Large intestine (tissue), 3 donors: ENCODE data around the gene LTBP1. TPM values are rescaled to one million over a fixed set of nuclear protein-coding genes. Genes with fewer than 3 reads are reported as not detected.
A peak's percentile ranks its signal among the peaks of the same experiment; 100 is the strongest.

Experiments
- DNase-seq, 2 donors: peaks; one replicate each; pipeline versions ENCODE4 v3.0.0 to v3.0.0-alpha.2; 2013
- H3K27ac ChIP-seq: one replicate; pipeline ENCODE4 v1.5.1; 2013; ENCODE audit warnings: low read length
- H3K27me3 ChIP-seq: 2 replicates; pipeline ENCODE4 v1.6.1; 2013; ENCODE audit warnings: low read length; ENCODE audit not compliant: control insufficient read depth, insufficient read depth
- H3K36me3 ChIP-seq: 2 replicates; pipeline ENCODE4 v1.6.1; 2013; ENCODE audit warnings: low read length; ENCODE audit not compliant: control insufficient read depth, insufficient read depth
- H3K4me1 ChIP-seq: one replicate; pipeline ENCODE4 v1.6.1; 2013; ENCODE audit warnings: low read length; ENCODE audit not compliant: control insufficient read depth, insufficient read depth
- H3K4me3 ChIP-seq: one replicate; pipeline ENCODE4 v1.5.1; 2013; ENCODE audit warnings: low read length
- H3K9me3 ChIP-seq: one replicate; pipeline ENCODE4 v1.6.1; 2013; ENCODE audit warnings: mild to moderate bottlenecking, low read depth, low read length, moderate library complexity; ENCODE audit not compliant: control insufficient read depth
- WGBS: methylation state at CpG from one replicate; pipeline ENCODE4 v1.1.5; 2013; ENCODE audit warnings: low lambda C conversion rate; ENCODE audit not compliant: insufficient coverage; 5-methylcytosine and 5-hydroxymethylcytosine counted together
- polyA plus RNA-seq: library from polyadenylated mRNA; unstranded; fragments of 120-200 nt; gene quantifications from one replicate; pipeline ENCODE4 v1.2.1, GENCODE V29; 2013

The LTBP1 gene
- polyA plus RNA-seq, 1 donor: 22.9 TPM

DNA sequence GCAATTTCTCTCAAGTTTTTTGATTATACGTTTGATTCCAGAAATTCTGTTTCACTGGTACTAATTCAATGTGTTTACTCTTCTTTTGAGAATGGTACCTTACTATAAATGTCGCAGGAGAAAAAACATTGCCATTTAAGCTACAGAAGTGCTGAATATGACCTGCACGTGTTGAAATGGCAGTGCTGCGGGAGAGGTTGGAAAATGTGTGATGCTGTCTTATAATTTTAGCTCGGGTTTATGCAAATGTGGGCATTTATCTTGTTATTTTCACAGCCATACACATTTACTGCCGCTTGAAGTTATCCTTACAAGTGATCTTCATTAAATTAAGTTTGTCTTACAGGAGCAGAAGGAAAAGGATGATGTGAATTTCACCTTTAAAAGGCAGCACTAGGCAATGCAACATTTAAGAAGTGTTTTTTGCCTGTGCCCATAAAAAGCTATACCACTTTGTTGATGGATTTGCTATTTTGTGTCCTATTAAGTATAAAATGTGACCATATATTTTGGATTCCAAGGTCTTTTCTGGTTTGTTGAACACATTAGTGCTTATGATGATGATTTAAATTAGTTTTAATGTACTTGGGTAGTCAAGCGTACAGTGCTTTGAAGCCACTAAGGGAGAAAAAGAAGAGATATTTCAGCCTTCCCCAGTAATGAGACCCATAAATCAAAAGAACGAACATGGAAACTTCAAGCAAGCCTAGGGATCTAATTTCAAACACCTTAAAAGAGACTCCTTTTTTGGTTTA is 112.1 kb downstream of the LTBP1 start:
- Histone ChIP-seq H3K27ac (no peak overlapping the region), H3K36me3 (no peaks in the 10 kb centered on the region), H3K27me3 (no peaks in the 10 kb centered on the region), H3K4me1 (no peaks in the 10 kb centered on the region), H3K9me3 (peaks cover 7% of the 10 kb centered on the region), H3K4me3 (no peak overlapping the region)
- DNase-seq: no peak
- WGBS: 70% methylated on average over 2 of the region's 8 CpGs

GRCh38 chr2:33059471-33060156 is 112.9 kb downstream of the LTBP1 start:
- Histone ChIP-seq H3K4me3 (no peak overlapping the region), H3K9me3 (peaks cover 7% of the 10 kb centered on the region), H3K36me3 (no peaks in the 10 kb centered on the region), H3K4me1 (no peaks in the 10 kb centered on the region), H3K27ac (no peak overlapping the region), H3K27me3 (no peaks in the 10 kb centered on the region)
- DNase-seq: no peak
- no CpG with 5 or more reads among the region's 3 CpGs for WGBS

GRCh38 chr2:33060405-33060804 is 113.7 kb downstream of the LTBP1 start:
- Histone ChIP-seq H3K9me3 (peaks cover 7% of the 10 kb centered on the region), H3K4me3 (no peak overlapping the region), H3K36me3 (no peaks in the 10 kb centered on the region), H3K27ac (no peak overlapping the region), H3K4me1 (no peaks in the 10 kb centered on the region), H3K27me3 (no peaks in the 10 kb centered on the region)
- no CpG with 5 or more reads among the region's 2 CpGs for WGBS
- no peak for DNase-seq

- Histone ChIP-seq H3K4me1 (no peaks in the 10 kb centered on the region), H3K4me3 (no peak overlapping the region), H3K36me3 (no peaks in the 10 kb centered on the region), H3K9me3 (peaks cover 1% of the 10 kb centered on the region), H3K27me3 (no peaks in the 10 kb centered on the region), H3K27ac (no peak overlapping the region)
- no peak for DNase-seq
- WGBS: 100% methylated on average over 1 of the region's 4 CpGs
Measured at GRCh38 chr2:33062665-33063250, 116.0 kb downstream of the LTBP1 start.

GRCh38 chr2:33064349-33064801 is 117.6 kb downstream of the LTBP1 start:
- DNase-seq: no peak
- WGBS: no CpG with 5 or more reads among the region's 3 CpGs
- H3K9me3 ChIP-seq: no peaks in the 10 kb centered on the region
- no peaks in the 10 kb centered on the region for H3K4me1 ChIP-seq
- H3K4me3 ChIP-seq: no peak overlapping the region
- H3K27me3 ChIP-seq: no peaks in the 10 kb centered on the region
- no peak overlapping the region for H3K27ac ChIP-seq
- H3K36me3 ChIP-seq: no peaks in the 10 kb centered on the region

DNA sequence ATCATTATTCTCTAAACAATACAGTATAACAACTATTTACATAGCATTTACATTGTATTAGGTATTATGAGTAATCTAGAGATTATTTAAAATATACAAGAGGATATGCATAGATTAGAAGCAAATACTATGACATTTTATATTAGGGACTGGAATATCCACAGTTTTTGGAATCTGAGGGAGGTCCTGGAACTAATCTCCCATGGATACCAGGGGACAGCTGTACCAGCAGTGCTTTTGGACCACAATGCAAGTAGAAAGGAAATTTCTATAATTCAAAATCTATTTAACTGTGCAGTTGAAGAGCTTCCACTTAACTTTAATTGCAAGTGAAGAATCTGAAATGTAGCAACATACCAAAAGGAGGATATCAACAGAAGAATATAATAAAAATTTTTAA is 120.8 kb downstream of the LTBP1 start:
- Histone ChIP-seq H3K27ac (no peak overlapping the region), H3K4me3 (no peak overlapping the region), H3K9me3 (no peaks in the 10 kb centered on the region), H3K4me1 (no peaks in the 10 kb centered on the region), H3K27me3 (no peaks in the 10 kb centered on the region), H3K36me3 (no peaks in the 10 kb centered on the region)
- no peak for DNase-seq

- Histone ChIP-seq H3K4me3 (no peak overlapping the region), H3K27me3 (no peaks in the 10 kb centered on the region), H3K9me3 (no peaks in the 10 kb centered on the region), H3K27ac (no peak overlapping the region), H3K36me3 (no peaks in the 10 kb centered on the region), H3K4me1 (no peaks in the 10 kb centered on the region)
- DNase-seq: peak in 1 of 2 donors; percentile 7
- WGBS: no CpG with 5 or more reads among the region's 2 CpGs
Measured at GRCh38 chr2:33068261-33068660, 121.5 kb downstream of the LTBP1 start.

- Histone ChIP-seq H3K36me3 (no peaks in the 10 kb centered on the region), H3K9me3 (no peaks in the 10 kb centered on the region), H3K27me3 (no peaks in the 10 kb centered on the region), H3K4me3 (no peak overlapping the region), H3K4me1 (no peaks in the 10 kb centered on the region), H3K27ac (no peak overlapping the region)
- WGBS: no CpG with 5 or more reads among the region's 10 CpGs
- DNase-seq: no peak
Measured at GRCh38 chr2:33069894-33070651, 123.3 kb downstream of the LTBP1 start.

GRCh38 chr2:33071591-33071990 is 124.8 kb downstream of the LTBP1 start:
- no peak overlapping the region for H3K4me3 ChIP-seq
- no peaks in the 10 kb centered on the region for H3K4me1 ChIP-seq
- DNase-seq: no peak
- no peaks in the 10 kb centered on the region for H3K36me3 ChIP-seq
- WGBS: no CpG with 5 or more reads among the region's 5 CpGs
- H3K27ac ChIP-seq: no peak overlapping the region
- no peaks in the 10 kb centered on the region for H3K9me3 ChIP-seq
- H3K27me3 ChIP-seq: no peaks in the 10 kb centered on the region

DNA sequence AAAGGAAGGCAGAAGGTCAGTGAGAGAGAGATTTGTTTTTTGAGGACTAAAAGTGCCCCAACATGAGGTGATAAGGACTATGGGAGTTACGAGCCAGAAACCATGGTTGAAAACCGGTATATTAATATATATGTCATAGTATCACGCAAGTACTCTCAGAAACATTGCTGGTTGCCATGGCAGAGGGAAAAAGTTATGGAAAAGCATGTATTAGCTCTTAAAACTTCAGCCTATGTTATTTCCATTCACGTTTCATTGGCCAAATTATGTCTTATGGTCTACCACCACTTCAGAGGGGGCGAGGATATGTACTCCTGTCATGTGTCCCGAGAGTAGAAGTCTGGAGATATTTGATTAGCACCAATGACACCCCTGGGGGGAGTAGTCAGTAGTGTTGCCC is 125.9 kb downstream of the LTBP1 start:
- no peak overlapping the region for H3K4me3 ChIP-seq
- H3K27ac ChIP-seq: no peak overlapping the region
- DNase-seq: no peak
- no peaks in the 10 kb centered on the region for H3K4me1 ChIP-seq
- H3K36me3 ChIP-seq: no peaks in the 10 kb centered on the region
- no peaks in the 10 kb centered on the region for H3K9me3 ChIP-seq
- WGBS: 67% methylated on average over 3 of the region's 6 CpGs
- H3K27me3 ChIP-seq: no peaks in the 10 kb centered on the region
